Fibroblast of lung (primary cell): Measurements from ENCODE around the gene DPY19L1. TPM values are rescaled to one million over a fixed set of nuclear protein-coding genes. Genes with fewer than 3 reads are reported as not detected.
"Not testable (repeated sequence)": the region's sequence is repeated elsewhere in the genome, so short reads cannot be mapped to it uniquely, and the experiment has no call there.

Source experiments
- DNase-seq, 2 donors: peaks; one replicate each; pipeline versions ENCODE4 v3.0.0 to v3.0.0-alpha.2; 2010; ENCODE audit warnings: low read depth in 2 of 2
- H2AFZ ChIP-seq: 2 replicates; pipeline ENCODE4 v1.5.1; 2012; ENCODE audit warnings: low read length, control low read depth, inconsistent platforms
- H3K27ac ChIP-seq: 2 replicates; pipeline ENCODE4 v1.5.1; 2011; ENCODE audit warnings: low read length, control low read depth; ENCODE audit not compliant: insufficient read depth
- H3K27me3 ChIP-seq: 2 replicates; pipeline ENCODE4 v1.5.1; 2011; ENCODE audit warnings: mild to moderate bottlenecking, low read length; ENCODE audit not compliant: control insufficient read depth, insufficient read depth
- H3K36me3 ChIP-seq: 2 replicates; pipeline ENCODE4 v1.5.1; 2011; ENCODE audit warnings: low read length; ENCODE audit not compliant: control insufficient read depth, insufficient read depth
- H3K4me1 ChIP-seq: 2 replicates; pipeline ENCODE4 v1.5.1; 2011; ENCODE audit warnings: low read length; ENCODE audit not compliant: control insufficient read depth, insufficient read depth; ENCODE audit errors: extremely low read depth
- H3K4me2 ChIP-seq: 2 replicates; pipeline ENCODE4 v1.5.1; 2011; ENCODE audit warnings: low read length, control low read depth; ENCODE audit not compliant: insufficient read depth; ENCODE audit errors: extremely low read depth
- H3K4me3 ChIP-seq, 4 experiments: fragments of 200-600 bp in 1 of 4; sonication (generic) in 1 of 4; replicated peaks in 1 of 4; 2 replicates each; pipeline ENCODE4 v1.5.1; 2011 to 2016; ENCODE audit warnings: low read length in 4 of 4, low read depth in 3 of 4, mild to moderate bottlenecking in 3 of 4, control low read depth in 2 of 4, inconsistent platforms in 1 of 4, mixed read lengths in 1 of 4; ENCODE audit not compliant: insufficient read depth in 1 of 4; ENCODE audit errors: control extremely low read depth in 1 of 4
- H3K79me2 ChIP-seq: 2 replicates; pipeline ENCODE4 v1.5.1; 2012; ENCODE audit warnings: mild to moderate bottlenecking, low read length, inconsistent platforms; ENCODE audit not compliant: control insufficient read depth, insufficient read depth
- H3K9ac ChIP-seq: 2 replicates; pipeline ENCODE4 v1.5.1; 2011; ENCODE audit warnings: mild to moderate bottlenecking, low read length, control low read depth; ENCODE audit not compliant: insufficient read depth
- H3K9me3 ChIP-seq: 2 replicates; pipeline ENCODE4 v1.5.1; 2012; ENCODE audit warnings: low read depth, low read length; ENCODE audit not compliant: control insufficient read depth, insufficient read depth
- H4K20me1 ChIP-seq: 2 replicates; pipeline ENCODE4 v1.5.1; 2011; ENCODE audit warnings: low read length; ENCODE audit not compliant: control insufficient read depth, insufficient read depth; ENCODE audit errors: extremely low read depth
- CTCF ChIP-seq, 2 donors: IDR thresholded peaks in 1 of 2; conservative IDR thresholded peaks in 1 of 2; 1 replicate in 1 of 2; 2 replicates in 1 of 2; pipeline ENCODE4 v1.5.1; 2011 to 2012; ENCODE audit warnings: low read length in 2 of 2, control low read depth in 1 of 2, inconsistent platforms in 1 of 2, low read depth in 1 of 2, mild to moderate bottlenecking in 1 of 2
- EZH2 ChIP-seq: IDR thresholded peaks from 2 replicates; pipeline ENCODE4 v1.5.1; 2012; ENCODE audit warnings: low read length, control low read depth, mild to moderate bottlenecking; ENCODE audit errors: missing control alignments
- polyA plus RNA-seq, 2 donors: library from polyadenylated mRNA; depleted of rRNA in 1 of 2; stranded (reverse) in 1 of 2; unstranded in 1 of 2; fragments of >200 nt; gene quantifications; 2 replicates each; pipeline ENCODE4 v1.2.1, GENCODE V29; 2011 to 2012; ENCODE audit warnings: missing spikeins in 1 of 2
- total RNA-seq: library from RNA; depleted of rRNA; stranded (reverse); fragments of >200 nt; gene quantifications from 2 replicates; pipeline ENCODE4 v1.2.1, GENCODE V29; 2014

Gene DPY19L1
- total and polyA plus RNA-seq, 2 donors (not counting 1 experiment from before 2014, with no cell fraction given): 30.1 to 31.8 TPM

- Histone ChIP-seq H3K4me3 (no peak overlapping the region), H3K4me2 (no peak overlapping the region), H3K27ac (no peak overlapping the region), H2AFZ (no peak overlapping the region), H3K9me3 (no peaks in the 10 kb centered on the region), H3K9ac (no peak overlapping the region), H4K20me1 (no peaks in the 10 kb centered on the region), H3K4me1 (no peaks in the 10 kb centered on the region), H3K79me2 (no peaks in the 10 kb centered on the region), H3K27me3 (no peaks in the 10 kb centered on the region), H3K36me3 (no peaks in the 10 kb centered on the region)
- TF ChIP-seq CTCF (conservative IDR thresholded peaks at IDR 0.05 in 1 of 2, IDR thresholded peaks at IDR 0.05 in 1 of 2; ENCODE audit: low read depth in 1 of 2, low read length in 2 of 2) (no peak), EZH2 (no peak)
- no peak for DNase-seq
Observed at GRCh38 chr7:34931739-34932138, 105.5 kb downstream of the DPY19L1 start.

DNA sequence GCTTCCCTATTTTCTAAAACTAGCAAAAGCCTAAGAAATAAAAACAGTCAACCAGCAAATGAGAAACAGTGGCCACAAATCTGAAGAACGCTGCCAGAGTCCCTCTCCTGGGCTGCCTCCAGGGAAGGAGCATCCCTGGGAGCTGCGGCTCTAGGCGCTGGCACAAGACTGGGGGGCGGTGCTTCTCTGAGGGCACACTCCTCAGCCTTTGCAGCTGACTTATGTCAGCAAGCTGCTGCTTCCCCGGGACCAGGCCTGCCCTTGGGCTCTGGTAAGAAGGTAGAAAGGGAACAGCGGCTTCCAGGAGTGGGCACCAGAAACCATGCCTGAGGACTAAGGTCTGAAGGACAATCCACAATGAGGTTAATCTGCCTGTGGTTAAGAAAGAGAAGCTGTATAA lies 107.5 kb downstream of the DPY19L1 start:
- H2AFZ ChIP-seq, H3K27ac ChIP-seq, H3K9ac ChIP-seq, H3K4me2 ChIP-seq, H3K4me1 ChIP-seq, H3K9me3 ChIP-seq, H3K36me3 ChIP-seq, H3K4me3 ChIP-seq, DNase-seq, H3K27me3 ChIP-seq, H4K20me1 ChIP-seq, H3K79me2 ChIP-seq: not testable (repeated sequence)

GRCh38 chr7:34928560-34928959 lies 108.7 kb downstream of the DPY19L1 start:
- Histone ChIP-seq H3K9me3 (no peaks in the 10 kb centered on the region), H3K9ac (no peak overlapping the region), H3K27me3 (no peaks in the 10 kb centered on the region), H4K20me1 (no peaks in the 10 kb centered on the region), H2AFZ (no peak overlapping the region), H3K4me3 (no peak overlapping the region), H3K79me2 (no peaks in the 10 kb centered on the region), H3K36me3 (no peaks in the 10 kb centered on the region), H3K4me1 (no peaks in the 10 kb centered on the region), H3K4me2 (no peak overlapping the region), H3K27ac (no peak overlapping the region)
- no peak for TF ChIP-seq EZH2
- DNase-seq: no peak

DNA sequence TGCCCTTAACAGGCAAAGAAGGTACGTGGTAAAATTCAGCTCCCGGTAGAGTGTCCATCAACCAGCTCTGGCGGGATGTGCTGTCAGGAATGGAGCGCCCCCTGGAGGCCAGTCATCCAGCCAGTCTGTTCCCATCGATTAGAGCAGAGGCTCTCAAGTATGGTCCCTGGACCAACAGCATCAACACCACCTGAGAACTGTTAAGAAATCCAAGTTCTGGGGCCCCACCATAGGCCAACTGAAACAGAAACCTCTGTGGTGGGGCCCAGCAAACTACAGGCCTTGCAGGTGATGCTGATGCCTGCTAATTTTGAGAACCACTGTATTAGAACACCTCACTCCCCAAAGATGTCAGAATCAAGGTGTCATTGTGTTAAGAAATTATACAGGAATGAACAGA lies 109.2 kb downstream of the DPY19L1 start:
- no peaks in the 10 kb centered on the region for H3K79me2 ChIP-seq
- no peaks in the 10 kb centered on the region for H4K20me1 ChIP-seq
- H3K9ac ChIP-seq: no peak overlapping the region
- H2AFZ ChIP-seq: no peak overlapping the region
- peak; percentile 12 to 14 for DNase-seq
- H3K27ac ChIP-seq: no peak overlapping the region
- H3K4me1 ChIP-seq: no peaks in the 10 kb centered on the region
- no peaks in the 10 kb centered on the region for H3K36me3 ChIP-seq
- no peak overlapping the region for H3K4me3 ChIP-seq
- no peak overlapping the region for H3K4me2 ChIP-seq
- no peaks in the 10 kb centered on the region for H3K27me3 ChIP-seq
- H3K9me3 ChIP-seq: no peaks in the 10 kb centered on the region
- TF ChIP-seq CTCF (conservative IDR thresholded peaks at IDR 0.05 in 1 of 2, IDR thresholded peaks at IDR 0.05 in 1 of 2; ENCODE audit: low read depth in 1 of 2, low read length in 2 of 2) (peak; percentile 23 to 48), EZH2 (no peak)

DNA sequence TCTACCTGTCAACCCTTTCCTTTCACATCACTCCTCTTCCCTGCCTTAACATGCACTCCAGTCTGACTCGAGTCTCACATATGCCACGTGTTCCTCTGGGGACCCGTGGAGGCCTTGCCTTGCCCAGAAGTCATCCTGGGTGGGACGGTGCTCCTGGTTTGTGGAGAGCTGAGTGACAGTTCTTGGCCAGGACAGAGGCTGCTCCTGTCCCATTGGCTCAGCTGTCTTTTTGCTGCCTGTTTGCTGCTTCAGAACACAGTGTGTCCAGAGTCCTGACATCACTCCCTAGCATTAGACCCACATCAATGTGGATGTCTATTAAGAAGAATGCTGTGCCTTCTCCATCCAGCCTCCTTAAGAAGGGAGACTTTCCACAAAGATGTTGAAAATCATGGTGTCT lies 116.8 kb downstream of the DPY19L1 start:
- not testable (repeated sequence) for H3K79me2 ChIP-seq, H3K4me2 ChIP-seq, H3K27me3 ChIP-seq, H3K9me3 ChIP-seq, H4K20me1 ChIP-seq, H3K36me3 ChIP-seq, H3K9ac ChIP-seq, H3K4me3 ChIP-seq, DNase-seq, H2AFZ ChIP-seq, H3K27ac ChIP-seq, H3K4me1 ChIP-seq
